ENCODE results near the gene PRKAG2. TPM values are rescaled to one million over a fixed set of nuclear protein-coding genes. Genes with fewer than 3 reads are reported as not detected.

The PRKAG2 gene
- total and polyA plus RNA-seq, 10 donors: 15.8 to 50.9 (median 32.8) TPM

- no peak overlapping the region for H3K4me3 ChIP-seq
- intact Hi-C loops (cut with DNase I; ENCODE audit: low total_unique reads): no loop called here
- peaks cover 0 to 15% (median 0%) of the 10 kb centered on the region in 6 donors for H3K36me3 ChIP-seq
- H3K27ac ChIP-seq: no peak overlapping the region
- TF ChIP-seq, protein P1, sequence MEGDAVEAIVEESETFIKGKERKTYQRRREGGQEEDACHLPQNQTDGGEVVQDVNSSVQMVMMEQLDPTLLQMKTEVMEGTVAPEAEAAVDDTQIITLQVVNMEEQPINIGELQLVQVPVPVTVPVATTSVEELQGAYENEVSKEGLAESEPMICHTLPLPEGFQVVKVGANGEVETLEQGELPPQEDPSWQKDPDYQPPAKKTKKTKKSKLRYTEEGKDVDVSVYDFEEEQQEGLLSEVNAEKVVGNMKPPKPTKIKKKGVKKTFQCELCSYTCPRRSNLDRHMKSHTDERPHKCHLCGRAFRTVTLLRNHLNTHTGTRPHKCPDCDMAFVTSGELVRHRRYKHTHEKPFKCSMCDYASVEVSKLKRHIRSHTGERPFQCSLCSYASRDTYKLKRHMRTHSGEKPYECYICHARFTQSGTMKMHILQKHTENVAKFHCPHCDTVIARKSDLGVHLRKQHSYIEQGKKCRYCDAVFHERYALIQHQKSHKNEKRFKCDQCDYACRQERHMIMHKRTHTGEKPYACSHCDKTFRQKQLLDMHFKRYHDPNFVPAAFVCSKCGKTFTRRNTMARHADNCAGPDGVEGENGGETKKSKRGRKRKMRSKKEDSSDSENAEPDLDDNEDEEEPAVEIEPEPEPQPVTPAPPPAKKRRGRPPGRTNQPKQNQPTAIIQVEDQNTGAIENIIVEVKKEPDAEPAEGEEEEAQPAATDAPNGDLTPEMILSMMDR (IDR thresholded peaks at IDR 0.05 in 8 of 11, conservative IDR thresholded peaks at IDR 0.05 in 3 of 11): no peak
- TF ChIP-seq POLR2AphosphoS5 (IDR thresholded peaks at IDR 0.05) (no peak), POLR2A (IDR thresholded peaks at IDR 0.05) (no peak)
- no peaks in the 10 kb centered on the region for H3K9me3 ChIP-seq
- H3K27me3 ChIP-seq (replicated peaks in 1 of 7): no peaks in the 10 kb centered on the region
- H3K4me1 ChIP-seq: peaks cover 0 to 16% (median 0%) of the 10 kb centered on the region in 6 donors
- 64 to 84% (median 78%) methylated on average over 7 of the region's 7 CpGs for WGBS, 5 donors
- peak; percentile 64 for DNase-seq
Measured at GRCh38 chr7:151857866-151858450, 19.0 kb downstream of the PRKAG2 start.

GRCh38 chr7:151857412-151857811 lies 19.5 kb downstream of the PRKAG2 start:
- H3K4me3 ChIP-seq: no peak overlapping the region
- peaks cover 0 to 15% (median 0%) of the 10 kb centered on the region in 6 donors for H3K36me3 ChIP-seq
- intact Hi-C loops (cut with DNase I; ENCODE audit: low total_unique reads): no loop called here
- H3K27ac ChIP-seq: no peak overlapping the region
- TF ChIP-seq, protein P1 (IDR thresholded peaks at IDR 0.05 in 8 of 11, conservative IDR thresholded peaks at IDR 0.05 in 3 of 11): no peak
- TF ChIP-seq POLR2AphosphoS5 (IDR thresholded peaks at IDR 0.05): no peak
- no peak for TF ChIP-seq POLR2A (IDR thresholded peaks at IDR 0.05)
- peak; percentile 59 for DNase-seq
- 87 to 93% (median 90%) methylated on average over 12 of the region's 12 CpGs for WGBS, 5 donors
- peaks cover 0 to 18% (median 1%) of the 10 kb centered on the region in 6 donors for H3K4me1 ChIP-seq
- H3K27me3 ChIP-seq (replicated peaks in 1 of 7): no peaks in the 10 kb centered on the region
- no peaks in the 10 kb centered on the region for H3K9me3 ChIP-seq

DNA sequence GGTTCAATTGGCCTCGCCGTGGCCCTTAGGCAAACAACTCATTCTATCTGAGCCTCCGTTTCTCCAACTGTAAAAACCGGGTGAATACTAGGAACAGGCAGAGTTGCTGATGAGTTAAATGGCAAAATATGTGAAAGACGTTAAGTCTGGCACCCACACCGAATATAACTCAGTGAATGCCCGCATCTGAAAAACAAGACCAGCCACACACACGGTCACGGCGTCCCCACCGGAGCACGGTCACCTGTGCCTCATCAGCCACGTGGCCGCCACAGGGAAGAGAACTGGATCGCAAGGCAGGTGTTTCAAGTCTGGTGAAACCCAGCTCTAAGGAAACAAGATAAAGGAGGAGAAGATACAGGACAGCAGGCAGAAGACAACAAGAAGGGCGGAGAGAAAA lies 20.4 kb downstream of the PRKAG2 start:
- Histone ChIP-seq H3K4me1 (peaks cover 3 to 27% (median 10%) of the 10 kb centered on the region in 6 donors), H3K4me3 (no peak overlapping the region), H3K9me3 (no peaks in the 10 kb centered on the region), H3K27me3 (replicated peaks in 1 of 7) (no peaks in the 10 kb centered on the region), H3K27ac (no peak overlapping the region), H3K36me3 (peaks cover 0 to 15% (median 0%) of the 10 kb centered on the region in 6 donors)
- no peak for DNase-seq
- intact Hi-C loops (cut with DNase I; ENCODE audit: low total_unique reads): no loop called here
- TF ChIP-seq POLR2A (IDR thresholded peaks at IDR 0.05) (no peak), POLR2AphosphoS5 (IDR thresholded peaks at IDR 0.05) (no peak)
- TF ChIP-seq, protein P1 (IDR thresholded peaks at IDR 0.05 in 8 of 11, conservative IDR thresholded peaks at IDR 0.05 in 3 of 11): no peak
- WGBS, 5 donors: 91 to 94% (median 94%) methylated on average over 16 of the region's 16 CpGs

DNA sequence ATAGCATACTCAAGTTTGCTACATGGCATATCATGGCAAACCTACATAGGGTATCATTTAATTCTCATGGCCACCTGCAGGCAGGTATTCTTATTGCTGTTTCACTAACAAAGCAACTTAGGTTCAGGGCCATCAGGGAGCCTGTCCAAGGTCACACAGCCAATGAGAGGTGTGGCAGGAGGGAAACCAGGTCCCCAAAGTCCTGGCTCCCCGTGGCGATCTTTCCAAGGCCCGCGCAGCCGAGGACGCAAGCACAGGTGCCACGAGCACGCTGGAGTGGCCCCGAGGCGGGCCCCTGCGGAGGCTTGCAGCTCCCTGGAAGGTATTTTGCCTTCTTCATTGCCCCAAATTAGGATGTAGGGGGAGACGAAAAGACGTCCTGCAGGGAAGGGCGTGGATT lies 20.8 kb downstream of the PRKAG2 start:
- TF ChIP-seq, protein P1 (IDR thresholded peaks at IDR 0.05 in 8 of 11, conservative IDR thresholded peaks at IDR 0.05 in 3 of 11): no peak
- TF ChIP-seq POLR2AphosphoS5 (IDR thresholded peaks at IDR 0.05) (no peak), POLR2A (IDR thresholded peaks at IDR 0.05) (no peak)
- Histone ChIP-seq H3K4me1 (peaks cover 4 to 31% (median 14%) of the 10 kb centered on the region in 6 donors), H3K36me3 (peaks cover 0 to 15% (median 0%) of the 10 kb centered on the region in 6 donors), H3K9me3 (no peaks in the 10 kb centered on the region), H3K27me3 (replicated peaks in 1 of 7) (no peaks in the 10 kb centered on the region), H3K4me3 (no peak overlapping the region), H3K27ac (no peak overlapping the region)
- DNase-seq: no peak
- WGBS, 5 donors: 82 to 92% (median 90%) methylated on average over 14 of the region's 14 CpGs
- intact Hi-C loops (cut with DNase I; ENCODE audit: low total_unique reads): no loop called here
